HepG2 (cell line): ENCODE data around the gene MYD88. TPM values are rescaled to one million over a fixed set of nuclear protein-coding genes. Genes with fewer than 3 reads are reported as not detected.

ENCODE experiments used
- BORCS8-MEF2B ChIP-seq: sonication (generic); formaldehyde crosslinking; IDR thresholded peaks from 2 replicates; pipeline ENCODE4 v1.8.0; 2022; ENCODE audit warnings: mild to moderate bottlenecking, missing genetic modification reagents
- BRCA1 ChIP-seq: sonication (generic); formaldehyde crosslinking; IDR thresholded peaks from 2 replicates; pipeline ENCODE4 v1.4.0; 2020; ENCODE audit warnings: missing genetic modification reagents
- DR1 ChIP-seq: sonication (generic); formaldehyde crosslinking; IDR thresholded peaks from 2 replicates; pipeline ENCODE4 v1.8.0; 2021; ENCODE audit warnings: mild to moderate bottlenecking, missing genetic modification reagents, inconsistent platforms
- HNRNPK ChIP-seq: fragments of 200-400 bp; formaldehyde crosslinking; IDR thresholded peaks from 2 replicates; pipeline ENCODE4 v1.6.1; 2018; ENCODE audit warnings: low read length, low read depth, moderate library complexity, mild to moderate bottlenecking; ENCODE audit not compliant: poor library complexity, severe bottlenecking
- MATR3 ChIP-seq: sonication (generic); formaldehyde crosslinking; IDR thresholded peaks from 2 replicates; pipeline ENCODE4 v1.4.0; 2020; ENCODE audit warnings: missing genetic modification reagents
- NCOA2 ChIP-seq: sonication (generic); formaldehyde crosslinking; IDR thresholded peaks from 2 replicates; pipeline ENCODE4 v1.8.0; 2022; ENCODE audit warnings: inconsistent platforms
- PCBP1 ChIP-seq: fragments of 200-400 bp; formaldehyde crosslinking; IDR thresholded peaks from 2 replicates; pipeline ENCODE4 v1.6.1; 2017; ENCODE audit warnings: mild to moderate bottlenecking, low read depth, low read length, borderline replicate concordance
- SALL1 ChIP-seq: sonication (generic); formaldehyde crosslinking; IDR thresholded peaks from 2 replicates; pipeline ENCODE4 v1.8.0; 2022; ENCODE audit warnings: mild to moderate bottlenecking, missing genetic modification reagents
- SOX6 ChIP-seq, 2 experiments: fragments of 450-650 bp in 1 of 2; sonication (generic) in 1 of 2; formaldehyde crosslinking in 1 of 2; IDR thresholded peaks; 2 replicates each; pipeline versions ENCODE4 v1.4.0 to v1.6.1; 2017 to 2020; ENCODE audit warnings: antibody characterized with exemption in 1 of 2, mild to moderate bottlenecking in 1 of 2, missing genetic modification reagents in 1 of 2
- TCF12 ChIP-seq, 2 experiments: fragments of 450-650 bp in 1 of 2; sonication (generic) in 1 of 2; formaldehyde crosslinking in 1 of 2; IDR thresholded peaks; 2 replicates each; pipeline versions ENCODE4 v1.6.1 to v1.8.0; 2017 to 2022; ENCODE audit warnings: antibody characterized with exemption in 1 of 2, mild to moderate bottlenecking in 1 of 2, missing genetic modification reagents in 1 of 2, moderate library complexity in 1 of 2
- TSC22D2 ChIP-seq: sonication (generic); formaldehyde crosslinking; IDR thresholded peaks from 2 replicates; pipeline ENCODE4 v1.5.1; 2020; ENCODE audit warnings: missing genetic modification reagents, mild to moderate bottlenecking, borderline replicate concordance
- ZNF367 ChIP-seq: sonication (generic); formaldehyde crosslinking; IDR thresholded peaks from 2 replicates; pipeline ENCODE4 v1.4.0; 2020; ENCODE audit warnings: missing genetic modification reagents, borderline replicate concordance
- ZNF496 ChIP-seq: sonication (generic); formaldehyde crosslinking; IDR thresholded peaks from 2 replicates; pipeline ENCODE4 v1.8.1; 2023; ENCODE audit warnings: mild to moderate bottlenecking, moderate library complexity, missing genetic modification reagents; ENCODE audit not compliant: insufficient replicate concordance
- ZSCAN30 ChIP-seq: sonication (generic); formaldehyde crosslinking; IDR thresholded peaks from 2 replicates; pipeline ENCODE4 v1.5.0; 2020; ENCODE audit warnings: mild to moderate bottlenecking, missing genetic modification reagents
- polyA plus RNA-seq, 8 experiments: library from polyadenylated mRNA; depleted of rRNA in 3 of 8; stranded (reverse) in 7 of 8; unstranded in 1 of 8; fragments of >200 nt; fragmentation: Illumina TruSeq in 4 of 8; extraction: Trizol in 4 of 8; gene quantifications; 2 replicates each; pipeline versions ENCODE4 v1.2.1 to v1.2.3, GENCODE V29; 2011 to 2016; ENCODE audit warnings: low read depth in 4 of 8, missing spikeins in 1 of 8, mixed read lengths in 1 of 8; ENCODE audit not compliant: insufficient read depth in 1 of 8
- total RNA-seq, 5 experiments: library from RNA; depleted of rRNA; stranded (reverse); fragments of >200 nt; fragmentation: Illumina TruSeq; extraction: Trizol; gene quantifications; 2 replicates each; pipeline ENCODE4 v1.2.3, GENCODE V29; 2016; ENCODE audit warnings: low read depth in 1 of 5
- TF ChIP-seq, protein P1 (sequence below): sonication (generic); formaldehyde crosslinking; IDR thresholded peaks from 2 replicates; pipeline ENCODE4 v1.4.0; 2020; ENCODE audit warnings: missing genetic modification reagents
- TF ChIP-seq, protein P2 (sequence below): sonication (generic); formaldehyde crosslinking; IDR thresholded peaks from 2 replicates; pipeline ENCODE4 v1.5.0; 2020; ENCODE audit warnings: missing genetic modification reagents
- TF ChIP-seq, protein P3 (sequence below): sonication (generic); formaldehyde crosslinking; IDR thresholded peaks from 2 replicates; pipeline ENCODE4 v1.4.0; 2020; ENCODE audit warnings: missing genetic modification reagents
- TF ChIP-seq, protein P4 (sequence below): sonication (generic); formaldehyde crosslinking; IDR thresholded peaks from 2 replicates; pipeline ENCODE4 v1.4.0; 2020; ENCODE audit warnings: missing genetic modification reagents

MYD88 gene
- total and polyA plus RNA-seq, 2 of the 13 experiments (the other 11 are each of a cell fraction or from before 2014, with no cell fraction given): 7.6 to 32.7 TPM

DNA sequence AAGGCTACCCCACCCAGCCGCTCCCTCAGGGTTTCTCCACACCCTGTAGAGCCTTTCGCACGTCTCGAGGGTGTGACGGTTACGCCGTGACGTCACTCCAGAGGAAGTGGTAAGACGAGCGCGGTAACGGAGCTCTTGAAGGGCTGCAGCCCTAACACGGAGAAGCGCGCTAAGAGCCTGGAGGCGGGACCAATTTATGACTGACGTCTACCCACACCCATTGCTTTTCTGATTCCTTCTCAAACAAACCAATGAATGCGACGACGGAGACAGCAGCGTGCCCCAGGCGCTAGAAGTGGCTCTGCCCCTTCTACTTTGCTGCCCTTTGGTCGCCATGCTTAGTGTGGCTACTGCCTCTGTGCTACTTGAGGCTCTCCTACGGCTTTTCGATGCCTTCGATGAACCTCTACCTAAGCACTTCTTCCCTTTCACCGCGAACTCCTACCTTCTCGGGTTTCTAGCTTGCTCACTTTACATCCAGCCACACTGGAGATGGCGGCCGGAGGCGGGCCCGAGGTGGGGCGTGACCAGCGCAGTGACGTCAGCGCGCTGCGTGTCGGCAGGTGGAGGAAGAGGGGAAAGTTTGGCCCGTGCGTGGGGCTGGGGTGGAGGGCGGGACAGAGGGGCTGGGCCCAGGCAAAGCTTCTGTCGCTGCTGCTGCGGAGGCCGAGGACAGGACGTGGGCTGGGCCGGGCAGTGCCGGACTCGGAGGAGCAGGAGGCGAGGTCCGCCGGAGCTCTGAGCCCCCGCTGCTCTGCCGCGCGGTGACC, 26.7 kb downstream of the MYD88 start, which contains the start of gene OXSR1 (continued):
- TF ChIP-seq, protein P1, sequence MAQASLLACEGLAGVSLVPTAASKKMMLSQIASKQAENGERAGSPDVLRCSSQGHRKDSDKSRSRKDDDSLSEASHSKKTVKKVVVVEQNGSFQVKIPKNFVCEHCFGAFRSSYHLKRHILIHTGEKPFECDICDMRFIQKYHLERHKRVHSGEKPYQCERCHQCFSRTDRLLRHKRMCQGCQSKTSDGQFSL: peak; percentile 12
- TF ChIP-seq SALL1 (CRISPR knock-in tag) (peak; percentile 78), ZSCAN30 (CRISPR knock-in tag) (no peak), ZNF496 (CRISPR knock-in tag) (no peak), BRCA1 (0 out of 2 replicates have a peak, but pooled peaks have one; percentile 45), NCOA2 (CRISPR knock-in tag) (peak; percentile 13; the same call in 1 of the 2 replicates), TSC22D2 (CRISPR knock-in tag) (peak; percentile 50; the same call in 1 of the 2 replicates), BORCS8-MEF2B (CRISPR knock-in tag) (peak; percentile 77), ZNF367 (CRISPR knock-in tag) (no peak), SOX6 (IDR thresholded peaks at IDR 0.05) (no peak), SOX6 (CRISPR knock-in tag; IDR thresholded peaks at IDR 0.05) (peak; percentile 50), DR1 (CRISPR knock-in tag) (peak; percentile 69; the same call in 1 of the 2 replicates), TCF12 (IDR thresholded peaks at IDR 0.05) (no peak), TCF12 (CRISPR knock-in tag; IDR thresholded peaks at IDR 0.05) (peak; percentile 87; the same call in 1 of the 2 replicates), HNRNPK (peak; percentile 88), MATR3 (CRISPR knock-in tag) (no peak), PCBP1 (0 out of 2 replicates have a peak, but pooled peaks have one; percentile 12)
- TF ChIP-seq, protein P2, sequence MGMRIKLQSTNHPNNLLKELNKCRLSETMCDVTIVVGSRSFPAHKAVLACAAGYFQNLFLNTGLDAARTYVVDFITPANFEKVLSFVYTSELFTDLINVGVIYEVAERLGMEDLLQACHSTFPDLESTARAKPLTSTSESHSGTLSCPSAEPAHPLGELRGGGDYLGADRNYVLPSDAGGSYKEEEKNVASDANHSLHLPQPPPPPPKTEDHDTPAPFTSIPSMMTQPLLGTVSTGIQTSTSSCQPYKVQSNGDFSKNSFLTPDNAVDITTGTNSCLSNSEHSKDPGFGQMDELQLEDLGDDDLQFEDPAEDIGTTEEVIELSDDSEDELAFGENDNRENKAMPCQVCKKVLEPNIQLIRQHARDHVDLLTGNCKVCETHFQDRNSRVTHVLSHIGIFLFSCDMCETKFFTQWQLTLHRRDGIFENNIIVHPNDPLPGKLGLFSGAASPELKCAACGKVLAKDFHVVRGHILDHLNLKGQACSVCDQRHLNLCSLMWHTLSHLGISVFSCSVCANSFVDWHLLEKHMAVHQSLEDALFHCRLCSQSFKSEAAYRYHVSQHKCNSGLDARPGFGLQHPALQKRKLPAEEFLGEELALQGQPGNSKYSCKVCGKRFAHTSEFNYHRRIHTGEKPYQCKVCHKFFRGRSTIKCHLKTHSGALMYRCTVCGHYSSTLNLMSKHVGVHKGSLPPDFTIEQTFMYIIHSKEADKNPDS (CRISPR knock-in tag): peak; percentile 42; the same call in 1 of the 2 replicates
- TF ChIP-seq, protein P3, sequence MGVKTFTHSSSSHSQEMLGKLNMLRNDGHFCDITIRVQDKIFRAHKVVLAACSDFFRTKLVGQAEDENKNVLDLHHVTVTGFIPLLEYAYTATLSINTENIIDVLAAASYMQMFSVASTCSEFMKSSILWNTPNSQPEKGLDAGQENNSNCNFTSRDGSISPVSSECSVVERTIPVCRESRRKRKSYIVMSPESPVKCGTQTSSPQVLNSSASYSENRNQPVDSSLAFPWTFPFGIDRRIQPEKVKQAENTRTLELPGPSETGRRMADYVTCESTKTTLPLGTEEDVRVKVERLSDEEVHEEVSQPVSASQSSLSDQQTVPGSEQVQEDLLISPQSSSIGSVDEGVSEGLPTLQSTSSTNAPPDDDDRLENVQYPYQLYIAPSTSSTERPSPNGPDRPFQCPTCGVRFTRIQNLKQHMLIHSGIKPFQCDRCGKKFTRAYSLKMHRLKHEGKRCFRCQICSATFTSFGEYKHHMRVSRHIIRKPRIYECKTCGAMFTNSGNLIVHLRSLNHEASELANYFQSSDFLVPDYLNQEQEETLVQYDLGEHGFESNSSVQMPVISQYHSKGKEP (CRISPR knock-in tag): peak; percentile 48; the same call in 1 of the 2 replicates
- TF ChIP-seq, protein P4, sequence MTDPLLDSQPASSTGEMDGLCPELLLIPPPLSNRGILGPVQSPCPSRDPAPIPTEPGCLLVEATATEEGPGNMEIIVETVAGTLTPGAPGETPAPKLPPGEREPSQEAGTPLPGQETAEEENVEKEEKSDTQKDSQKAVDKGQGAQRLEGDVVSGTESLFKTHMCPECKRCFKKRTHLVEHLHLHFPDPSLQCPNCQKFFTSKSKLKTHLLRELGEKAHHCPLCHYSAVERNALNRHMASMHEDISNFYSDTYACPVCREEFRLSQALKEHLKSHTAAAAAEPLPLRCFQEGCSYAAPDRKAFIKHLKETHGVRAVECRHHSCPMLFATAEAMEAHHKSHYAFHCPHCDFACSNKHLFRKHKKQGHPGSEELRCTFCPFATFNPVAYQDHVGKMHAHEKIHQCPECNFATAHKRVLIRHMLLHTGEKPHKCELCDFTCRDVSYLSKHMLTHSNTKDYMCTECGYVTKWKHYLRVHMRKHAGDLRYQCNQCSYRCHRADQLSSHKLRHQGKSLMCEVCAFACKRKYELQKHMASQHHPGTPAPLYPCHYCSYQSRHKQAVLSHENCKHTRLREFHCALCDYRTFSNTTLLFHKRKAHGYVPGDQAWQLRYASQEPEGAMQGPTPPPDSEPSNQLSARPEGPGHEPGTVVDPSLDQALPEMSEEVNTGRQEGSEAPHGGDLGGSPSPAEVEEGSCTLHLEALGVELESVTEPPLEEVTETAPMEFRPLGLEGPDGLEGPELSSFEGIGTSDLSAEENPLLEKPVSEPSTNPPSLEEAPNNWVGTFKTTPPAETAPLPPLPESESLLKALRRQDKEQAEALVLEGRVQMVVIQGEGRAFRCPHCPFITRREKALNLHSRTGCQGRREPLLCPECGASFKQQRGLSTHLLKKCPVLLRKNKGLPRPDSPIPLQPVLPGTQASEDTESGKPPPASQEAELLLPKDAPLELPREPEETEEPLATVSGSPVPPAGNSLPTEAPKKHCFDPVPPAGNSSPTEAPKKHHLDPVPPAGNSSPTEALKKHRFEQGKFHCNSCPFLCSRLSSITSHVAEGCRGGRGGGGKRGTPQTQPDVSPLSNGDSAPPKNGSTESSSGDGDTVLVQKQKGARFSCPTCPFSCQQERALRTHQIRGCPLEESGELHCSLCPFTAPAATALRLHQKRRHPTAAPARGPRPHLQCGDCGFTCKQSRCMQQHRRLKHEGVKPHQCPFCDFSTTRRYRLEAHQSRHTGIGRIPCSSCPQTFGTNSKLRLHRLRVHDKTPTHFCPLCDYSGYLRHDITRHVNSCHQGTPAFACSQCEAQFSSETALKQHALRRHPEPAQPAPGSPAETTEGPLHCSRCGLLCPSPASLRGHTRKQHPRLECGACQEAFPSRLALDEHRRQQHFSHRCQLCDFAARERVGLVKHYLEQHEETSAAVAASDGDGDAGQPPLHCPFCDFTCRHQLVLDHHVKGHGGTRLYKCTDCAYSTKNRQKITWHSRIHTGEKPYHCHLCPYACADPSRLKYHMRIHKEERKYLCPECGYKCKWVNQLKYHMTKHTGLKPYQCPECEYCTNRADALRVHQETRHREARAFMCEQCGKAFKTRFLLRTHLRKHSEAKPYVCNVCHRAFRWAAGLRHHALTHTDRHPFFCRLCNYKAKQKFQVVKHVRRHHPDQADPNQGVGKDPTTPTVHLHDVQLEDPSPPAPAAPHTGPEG (CRISPR knock-in tag): peak; percentile 46; the same call in 1 of the 2 replicates
